Measurements from ENCODE around the gene EXOC3L1.
A peak's percentile ranks its signal among the peaks of the same experiment; 100 is the strongest.

Gene EXOC3L1

DNA sequence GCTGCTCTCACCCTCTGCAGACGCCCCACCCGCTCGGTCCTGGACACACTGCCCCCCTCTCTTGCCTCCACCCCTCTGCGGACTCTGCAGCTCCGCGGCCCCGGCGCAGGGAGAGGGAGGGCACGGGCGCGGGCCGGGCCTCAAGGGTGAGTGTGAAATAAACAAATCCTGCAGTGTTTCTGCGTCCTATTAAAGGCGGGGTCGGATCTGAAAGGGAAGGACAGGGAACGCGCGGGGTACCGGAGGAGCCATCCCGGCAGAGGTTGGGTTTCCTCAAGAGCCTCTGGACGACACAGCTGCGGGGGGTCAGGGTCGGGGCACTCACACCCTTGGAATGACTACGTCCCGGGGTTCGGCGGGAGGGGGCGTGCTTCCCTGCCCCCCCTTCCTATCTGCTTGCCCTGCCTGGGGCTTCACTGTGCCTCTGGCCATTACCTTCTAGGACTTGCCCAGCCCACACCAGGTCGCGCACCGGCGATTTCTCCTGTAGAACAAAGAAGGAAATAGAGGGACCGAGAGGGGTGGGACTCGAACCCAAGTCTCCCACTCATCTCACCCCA is 25.9 kb downstream of the EXOC3L1 start:
- FAIRE-seq (no peak), DNase-seq (ENCODE audit: insufficient read length, low spot score) (no peak)
- TF ChIP-seq POLR2A (IDR thresholded peaks at IDR 0.05; ENCODE audit: low read depth, low read length), result no peak

DNA sequence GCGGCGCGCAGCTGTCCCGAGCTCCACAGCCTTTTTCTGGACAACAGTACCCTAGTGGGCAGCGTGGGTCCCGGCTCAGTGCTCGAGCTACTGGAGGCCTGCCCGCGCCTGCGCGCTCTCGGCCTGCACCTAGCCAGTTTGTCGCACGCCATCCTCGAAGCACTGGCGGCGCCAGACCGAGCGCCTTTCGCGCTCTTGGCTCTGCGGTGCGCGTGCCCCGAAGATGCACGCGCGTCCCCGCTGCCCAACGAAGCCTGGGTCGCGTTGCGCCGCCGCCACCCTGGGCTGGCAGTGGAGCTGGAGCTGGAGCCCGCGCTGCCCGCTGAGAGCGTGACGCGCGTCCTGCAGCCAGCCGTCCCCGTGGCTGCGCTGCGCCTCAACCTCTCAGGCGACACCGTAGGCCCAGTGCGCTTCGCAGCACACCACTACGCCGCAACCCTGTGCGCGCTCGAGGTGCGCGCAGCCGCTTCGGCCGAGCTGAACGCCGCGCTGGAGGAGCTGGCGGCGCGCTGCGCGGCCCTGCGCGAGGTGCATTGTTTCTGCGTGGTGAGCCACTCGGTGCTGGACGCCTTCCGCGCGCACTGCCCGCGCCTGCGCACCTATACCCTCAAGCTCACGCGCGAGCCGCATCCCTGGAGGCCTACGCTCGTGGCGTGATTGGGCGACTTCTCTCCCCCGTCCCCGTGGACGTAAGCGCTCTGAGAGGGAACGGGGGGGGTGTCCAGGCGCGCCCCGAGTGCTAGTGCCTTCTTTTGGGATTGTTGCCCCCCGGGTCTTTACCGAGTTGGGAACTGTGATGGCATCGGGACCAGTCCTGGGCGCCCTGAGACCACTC is 26.6 kb downstream of the EXOC3L1 start:
- no peak for TF ChIP-seq POLR2A (IDR thresholded peaks at IDR 0.05; ENCODE audit: low read depth, low read length)
- FAIRE-seq (no peak), DNase-seq (ENCODE audit: insufficient read length, low spot score) (no peak)

- no peak for TF ChIP-seq POLR2A (IDR thresholded peaks at IDR 0.05; ENCODE audit: low read depth, low read length)
- FAIRE-seq (no peak), DNase-seq (ENCODE audit: insufficient read length, low spot score) (peak; percentile 72)
Measured at GRCh38 chr16:67162506-67163163, 27.3 kb downstream of the EXOC3L1 start.

- FAIRE-seq (no peak), DNase-seq (ENCODE audit: insufficient read length, low spot score) (no peak)
Measured at GRCh38 chr16:67161595-67162058, 28.3 kb downstream of the EXOC3L1 start.

DNA sequence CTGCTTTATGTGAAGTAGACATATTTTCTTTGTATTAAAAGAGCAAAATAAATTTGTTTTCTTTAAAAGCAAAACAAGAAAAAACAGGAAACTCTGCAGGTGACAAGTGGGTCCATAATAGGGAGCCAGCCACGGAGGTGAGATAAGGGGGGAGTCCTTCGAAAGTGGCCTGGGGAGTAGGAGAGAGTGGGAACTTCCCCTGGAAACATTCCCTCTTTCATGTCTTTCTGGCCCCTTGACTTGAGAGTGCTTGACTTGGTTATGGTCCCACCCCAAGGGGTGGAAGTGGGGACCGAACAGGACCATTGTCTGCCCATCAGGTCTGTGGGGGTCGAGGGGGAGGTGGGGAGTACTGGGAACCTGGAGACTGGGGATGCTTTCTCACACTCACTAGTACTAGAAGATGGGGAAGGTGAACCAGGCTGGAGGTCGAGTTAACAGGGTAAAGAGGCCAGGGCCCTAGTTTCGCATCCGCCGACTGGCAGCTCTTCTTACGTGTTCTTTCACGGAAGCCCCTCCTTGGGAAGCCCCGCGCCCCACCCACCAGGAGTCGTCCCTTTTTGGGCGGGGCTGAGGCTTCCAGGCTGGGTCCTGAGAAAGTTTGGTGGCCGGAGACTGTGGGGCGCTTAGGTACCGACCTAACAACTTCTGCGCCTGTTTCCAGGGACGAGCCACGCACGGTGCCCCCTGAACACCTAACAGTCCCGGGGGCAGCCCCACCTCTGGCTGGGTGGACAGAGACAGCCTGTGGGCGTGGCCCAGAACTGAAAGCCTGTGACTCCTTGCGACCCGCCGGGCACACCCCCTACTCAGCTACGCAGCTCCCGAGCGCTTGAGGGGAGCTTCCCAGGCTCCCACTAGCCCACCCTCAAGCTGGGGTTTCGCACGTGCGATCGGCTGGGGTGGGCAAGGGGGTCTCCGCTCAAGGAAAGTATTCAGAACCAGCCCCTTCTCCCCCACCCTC is 31.0 kb downstream of the EXOC3L1 start:
- TF ChIP-seq POLR2A (IDR thresholded peaks at IDR 0.05; ENCODE audit: low read depth, low read length), result no peak
- no peak for FAIRE-seq
- DNase-seq (ENCODE audit: insufficient read length, low spot score), result no peak

More at GRCh38 chr16:67161595-67162058, 28.3 kb downstream of the EXOC3L1 start:
- TF ChIP-seq POLR2A (IDR thresholded peaks at IDR 0.05; ENCODE audit: low read depth, low read length), result no peak

DNA sequence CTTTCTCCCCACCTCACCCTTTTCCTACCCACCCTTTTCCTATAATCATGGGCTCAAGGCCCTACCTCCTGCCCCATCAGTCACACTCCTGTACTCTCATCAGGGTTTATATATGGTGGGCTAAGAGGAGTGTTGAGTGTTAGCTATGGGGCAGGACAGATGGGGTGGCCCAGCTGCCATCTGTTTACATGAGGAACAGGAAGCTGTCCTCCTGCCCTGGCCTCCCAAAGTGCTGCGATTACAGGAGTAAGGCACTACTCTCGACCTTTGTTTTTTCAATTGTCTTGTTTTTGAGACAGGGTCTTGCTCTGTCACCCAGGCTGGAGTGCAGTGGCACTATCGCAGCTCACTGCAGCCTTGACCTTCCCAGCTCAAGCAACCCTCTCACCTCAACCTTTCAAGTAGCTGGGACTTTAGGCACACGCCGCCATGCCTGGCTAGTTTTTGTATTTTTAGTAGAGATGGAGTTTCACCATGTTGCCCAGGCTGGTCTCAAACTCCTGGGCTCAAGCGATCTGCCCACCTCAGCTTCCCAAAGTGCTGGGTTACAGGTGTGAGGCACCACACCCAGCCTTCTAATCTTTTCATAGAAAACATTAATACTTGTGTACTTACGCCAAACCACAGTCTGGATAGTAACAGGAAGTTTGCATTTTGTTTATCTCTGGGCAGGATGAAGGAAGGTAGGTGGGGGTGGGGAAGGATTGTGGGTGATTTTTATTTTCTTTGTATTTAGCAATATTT is 31.9 kb downstream of the EXOC3L1 start:
- no peak for TF ChIP-seq POLR2A (IDR thresholded peaks at IDR 0.05; ENCODE audit: low read depth, low read length)
- DNase-seq (ENCODE audit: insufficient read length, low spot score) (no peak), FAIRE-seq (no peak)

GRCh38 chr16:67157106-67157748 is 32.7 kb downstream of the EXOC3L1 start:
- DNase-seq (ENCODE audit: insufficient read length, low spot score) (no peak), FAIRE-seq (no peak)
- TF ChIP-seq POLR2A (IDR thresholded peaks at IDR 0.05; ENCODE audit: low read depth, low read length), result no peak

- DNase-seq (ENCODE audit: insufficient read length, low spot score) (no peak), FAIRE-seq (no peak)
- no peak for TF ChIP-seq POLR2A (IDR thresholded peaks at IDR 0.05; ENCODE audit: low read depth, low read length)
Measured at GRCh38 chr16:67156143-67156844, 33.6 kb downstream of the EXOC3L1 start.

- no peak for FAIRE-seq
- no peak for TF ChIP-seq POLR2A (IDR thresholded peaks at IDR 0.05; ENCODE audit: low read depth, low read length)
- DNase-seq (ENCODE audit: insufficient read length, low spot score), result peak; percentile 87
Measured at GRCh38 chr16:67155295-67156142, 34.4 kb downstream of the EXOC3L1 start.

DNA sequence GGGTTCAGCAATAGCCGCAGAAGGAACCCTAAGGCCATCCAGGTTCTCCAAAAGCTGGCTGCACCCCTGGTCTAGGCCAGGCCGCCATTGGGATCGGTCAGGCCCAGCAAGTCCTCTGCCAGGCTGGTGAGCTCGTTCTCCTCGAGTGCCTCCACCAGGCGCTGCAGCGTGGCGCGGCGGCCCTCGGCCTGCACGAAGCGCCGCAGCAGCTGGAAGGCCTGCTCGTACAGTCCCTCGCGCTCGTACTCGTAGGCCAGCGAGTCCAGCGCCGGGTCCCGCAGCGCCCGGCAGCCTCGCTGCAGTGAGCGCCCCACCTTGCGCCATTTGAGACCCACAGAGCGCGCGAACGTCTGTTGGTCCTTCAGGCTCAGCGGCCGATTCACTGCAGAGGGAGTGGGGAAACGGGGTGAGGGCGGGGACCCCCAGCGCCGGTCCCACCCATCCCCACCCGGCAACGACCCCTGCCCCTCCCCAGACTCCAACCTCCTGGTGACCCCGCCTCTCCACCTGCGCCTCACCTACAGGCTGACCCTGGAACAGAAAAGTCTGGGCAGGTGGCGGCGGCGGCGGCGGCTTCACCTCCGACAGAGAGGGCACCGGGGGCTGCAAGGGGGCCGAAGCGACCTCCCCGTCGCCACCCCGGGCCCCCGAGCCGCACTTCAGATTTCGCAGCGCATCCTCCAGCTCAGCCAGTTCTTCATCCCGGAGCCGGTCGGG is 35.2 kb downstream of the EXOC3L1 start:
- no peak for TF ChIP-seq POLR2A (IDR thresholded peaks at IDR 0.05; ENCODE audit: low read depth, low read length)
- DNase-seq (ENCODE audit: insufficient read length, low spot score) (no peak), FAIRE-seq (no peak)

All from H54 (cell line).